HL-60 (cell line): Measurements from ENCODE around the gene GMDS.

Experiments used
- DNase-seq, 2 experiments: peaks; one replicate each; pipeline ENCODE4 v3.0.0-alpha.2; 2010 to 2020; ENCODE audit warnings: low read depth in 1 of 2, low spot score in 1 of 2
- H3K27ac ChIP-seq: fragments of 250-450 bp; sonication (Bioruptor Pico); replicated peaks from 2 replicates; pipeline ENCODE4 v1.5.1; 2020; ENCODE audit warnings: mild to moderate bottlenecking, moderate library complexity
- H3K27me3 ChIP-seq: fragments of 250-450 bp; sonication (Bioruptor Pico); 2 replicates; pipeline ENCODE4 v1.5.1; 2021; ENCODE audit warnings: mild to moderate bottlenecking, moderate library complexity; ENCODE audit not compliant: insufficient read depth, poor library complexity, severe bottlenecking
- H3K4me3 ChIP-seq: replicated peaks from 2 replicates; pipeline ENCODE4 v1.5.1; 2011; ENCODE audit warnings: mild to moderate bottlenecking, control low read depth, low read length; ENCODE audit not compliant: insufficient read depth
- GABPA ChIP-seq: IDR thresholded peaks from 2 replicates; pipeline ENCODE4 v1.6.1; 2012; ENCODE audit warnings: low read depth
- POLR2AphosphoS5 ChIP-seq: IDR thresholded peaks from 2 replicates; pipeline ENCODE4 v1.6.1; 2012; ENCODE audit warnings: low read depth
- SPI1 ChIP-seq: IDR thresholded peaks from 2 replicates; pipeline ENCODE4 v1.6.1; 2012; ENCODE audit warnings: low read depth, mild to moderate bottlenecking, borderline replicate concordance
- TF ChIP-seq, protein P1 (sequence below): IDR thresholded peaks from 2 replicates; pipeline ENCODE4 v1.6.1; 2012; ENCODE audit warnings: low read depth; ENCODE audit not compliant: insufficient replicate concordance
- TF ChIP-seq, protein P2 (sequence below): IDR thresholded peaks from one replicate; pipeline ENCODE4 v1.5.1; 2011; ENCODE audit warnings: low read length, control low read depth, inconsistent platforms; ENCODE audit not compliant: insufficient read depth

GMDS gene

DNA sequence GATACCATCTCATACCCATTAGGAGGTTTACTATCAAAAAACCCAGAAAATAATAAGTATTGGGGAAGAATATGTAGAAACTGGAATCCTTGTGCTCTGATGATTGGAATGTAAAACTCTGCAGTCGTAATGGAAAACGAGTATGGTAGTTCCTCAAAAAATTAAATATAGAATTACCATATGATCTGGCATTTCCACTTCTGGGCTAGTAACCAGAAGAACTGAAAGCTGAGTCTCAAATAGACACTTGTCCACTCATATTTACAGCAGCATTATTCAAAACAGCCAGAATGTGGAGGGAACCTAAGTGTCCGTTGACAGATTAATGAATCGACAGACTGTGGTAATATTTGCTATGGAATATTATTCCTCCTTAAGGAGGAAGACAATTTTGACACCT, 591.4 kb downstream of the GMDS start:
- Histone ChIP-seq H3K27ac (no peak overlapping the region), H3K4me3 (no peak overlapping the region), H3K27me3 (no peaks in the 10 kb centered on the region)
- no peak for TF ChIP-seq POLR2AphosphoS5
- TF ChIP-seq GABPA, result no peak
- TF ChIP-seq SPI1, result no peak
- TF ChIP-seq, protein P1, sequence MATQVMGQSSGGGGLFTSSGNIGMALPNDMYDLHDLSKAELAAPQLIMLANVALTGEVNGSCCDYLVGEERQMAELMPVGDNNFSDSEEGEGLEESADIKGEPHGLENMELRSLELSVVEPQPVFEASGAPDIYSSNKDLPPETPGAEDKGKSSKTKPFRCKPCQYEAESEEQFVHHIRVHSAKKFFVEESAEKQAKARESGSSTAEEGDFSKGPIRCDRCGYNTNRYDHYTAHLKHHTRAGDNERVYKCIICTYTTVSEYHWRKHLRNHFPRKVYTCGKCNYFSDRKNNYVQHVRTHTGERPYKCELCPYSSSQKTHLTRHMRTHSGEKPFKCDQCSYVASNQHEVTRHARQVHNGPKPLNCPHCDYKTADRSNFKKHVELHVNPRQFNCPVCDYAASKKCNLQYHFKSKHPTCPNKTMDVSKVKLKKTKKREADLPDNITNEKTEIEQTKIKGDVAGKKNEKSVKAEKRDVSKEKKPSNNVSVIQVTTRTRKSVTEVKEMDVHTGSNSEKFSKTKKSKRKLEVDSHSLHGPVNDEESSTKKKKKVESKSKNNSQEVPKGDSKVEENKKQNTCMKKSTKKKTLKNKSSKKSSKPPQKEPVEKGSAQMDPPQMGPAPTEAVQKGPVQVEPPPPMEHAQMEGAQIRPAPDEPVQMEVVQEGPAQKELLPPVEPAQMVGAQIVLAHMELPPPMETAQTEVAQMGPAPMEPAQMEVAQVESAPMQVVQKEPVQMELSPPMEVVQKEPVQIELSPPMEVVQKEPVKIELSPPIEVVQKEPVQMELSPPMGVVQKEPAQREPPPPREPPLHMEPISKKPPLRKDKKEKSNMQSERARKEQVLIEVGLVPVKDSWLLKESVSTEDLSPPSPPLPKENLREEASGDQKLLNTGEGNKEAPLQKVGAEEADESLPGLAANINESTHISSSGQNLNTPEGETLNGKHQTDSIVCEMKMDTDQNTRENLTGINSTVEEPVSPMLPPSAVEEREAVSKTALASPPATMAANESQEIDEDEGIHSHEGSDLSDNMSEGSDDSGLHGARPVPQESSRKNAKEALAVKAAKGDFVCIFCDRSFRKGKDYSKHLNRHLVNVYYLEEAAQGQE, result no peak
- TF ChIP-seq, protein P2, sequence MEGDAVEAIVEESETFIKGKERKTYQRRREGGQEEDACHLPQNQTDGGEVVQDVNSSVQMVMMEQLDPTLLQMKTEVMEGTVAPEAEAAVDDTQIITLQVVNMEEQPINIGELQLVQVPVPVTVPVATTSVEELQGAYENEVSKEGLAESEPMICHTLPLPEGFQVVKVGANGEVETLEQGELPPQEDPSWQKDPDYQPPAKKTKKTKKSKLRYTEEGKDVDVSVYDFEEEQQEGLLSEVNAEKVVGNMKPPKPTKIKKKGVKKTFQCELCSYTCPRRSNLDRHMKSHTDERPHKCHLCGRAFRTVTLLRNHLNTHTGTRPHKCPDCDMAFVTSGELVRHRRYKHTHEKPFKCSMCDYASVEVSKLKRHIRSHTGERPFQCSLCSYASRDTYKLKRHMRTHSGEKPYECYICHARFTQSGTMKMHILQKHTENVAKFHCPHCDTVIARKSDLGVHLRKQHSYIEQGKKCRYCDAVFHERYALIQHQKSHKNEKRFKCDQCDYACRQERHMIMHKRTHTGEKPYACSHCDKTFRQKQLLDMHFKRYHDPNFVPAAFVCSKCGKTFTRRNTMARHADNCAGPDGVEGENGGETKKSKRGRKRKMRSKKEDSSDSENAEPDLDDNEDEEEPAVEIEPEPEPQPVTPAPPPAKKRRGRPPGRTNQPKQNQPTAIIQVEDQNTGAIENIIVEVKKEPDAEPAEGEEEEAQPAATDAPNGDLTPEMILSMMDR, result no peak
- DNase-seq, result no peak

DNA sequence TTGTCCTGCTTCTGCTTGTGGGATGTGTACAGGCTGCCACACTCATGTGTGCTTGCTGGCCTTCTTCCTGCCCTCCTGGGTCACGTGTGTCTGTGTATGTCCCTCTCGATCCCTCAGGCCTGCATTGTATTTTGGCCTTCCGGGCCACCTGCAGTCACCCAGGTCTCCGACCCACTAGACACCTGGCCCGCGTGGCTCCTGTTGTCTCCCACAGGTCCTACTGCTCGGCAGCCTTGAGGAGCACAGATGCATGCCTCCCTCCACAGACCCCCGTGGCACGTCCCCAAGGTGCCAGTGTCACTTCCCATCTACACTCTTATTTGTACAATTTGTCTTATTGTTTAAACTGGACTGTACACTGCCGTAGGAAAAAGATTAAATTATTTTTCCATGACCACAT, 592.6 kb downstream of the GMDS start:
- no peaks in the 10 kb centered on the region for H3K27me3 ChIP-seq
- no peak overlapping the region for H3K27ac ChIP-seq
- no peak for DNase-seq
- TF ChIP-seq, protein P2, result no peak
- TF ChIP-seq POLR2AphosphoS5, result no peak
- no peak overlapping the region for H3K4me3 ChIP-seq

DNA sequence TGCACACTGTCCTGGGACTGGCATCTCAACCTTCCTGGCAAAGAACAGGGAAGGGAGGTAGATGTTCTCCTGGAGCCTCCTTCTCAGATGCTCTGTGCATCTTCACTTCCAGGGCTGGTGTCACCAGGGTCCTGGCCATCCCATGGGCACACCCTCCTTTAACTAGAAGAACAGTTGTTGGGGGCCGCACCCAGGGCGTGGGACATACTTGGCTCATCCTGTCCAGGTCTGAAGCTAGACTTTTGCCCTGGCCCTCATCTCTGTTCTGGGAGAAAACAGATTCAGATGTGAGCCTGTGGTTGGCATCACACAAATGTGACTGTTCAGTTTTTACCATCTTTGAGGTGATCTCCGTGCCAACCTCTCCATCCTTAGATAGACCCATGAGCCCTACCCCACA, 594.0 kb downstream of the GMDS start:
- H3K27ac ChIP-seq, result no peak overlapping the region
- H3K27me3 ChIP-seq, result no peaks in the 10 kb centered on the region
- TF ChIP-seq, protein P2, result no peak
- TF ChIP-seq SPI1 (no peak), POLR2AphosphoS5 (no peak), GABPA (no peak)
- TF ChIP-seq, protein P1, result no peak
- H3K4me3 ChIP-seq, result no peak overlapping the region
- no peak for DNase-seq

DNA sequence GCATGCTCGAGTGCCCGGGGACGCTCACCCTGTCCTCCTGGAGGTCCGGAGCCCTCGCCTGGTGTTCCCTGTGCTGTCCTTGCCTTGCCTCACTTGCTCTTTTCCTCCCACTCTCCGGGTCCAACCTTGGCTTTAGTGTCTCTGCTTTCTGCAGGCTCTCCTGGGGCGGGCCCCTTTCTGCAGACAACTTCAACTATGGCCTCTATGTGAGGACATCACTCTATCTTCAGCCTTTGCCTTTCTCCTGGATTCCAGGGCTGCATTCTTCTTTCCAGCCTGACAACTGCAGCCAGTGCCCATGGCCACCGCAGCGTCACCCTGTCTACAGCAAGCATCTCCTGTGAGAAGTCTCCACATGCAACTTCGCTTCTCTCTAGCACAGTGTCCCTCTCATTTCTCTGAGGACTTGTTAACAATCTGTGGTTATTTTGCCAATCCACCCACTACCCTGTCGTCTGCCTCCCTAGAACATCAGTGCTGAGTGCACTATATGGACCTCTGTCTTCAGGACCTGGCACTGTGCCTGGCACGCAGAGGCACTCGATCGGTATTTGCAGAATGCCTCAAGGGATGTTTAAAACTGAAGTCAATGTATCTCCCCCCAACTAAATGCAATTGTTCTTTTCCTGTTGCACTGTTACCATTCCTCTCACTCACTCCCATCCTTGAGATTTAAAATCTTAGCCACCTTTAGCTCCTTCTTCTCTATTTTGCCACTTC, 599.8 kb downstream of the GMDS start:
- TF ChIP-seq, protein P1, result no peak
- TF ChIP-seq, protein P2, result no peak
- TF ChIP-seq POLR2AphosphoS5 (no peak), SPI1 (no peak), GABPA (no peak)
- Histone ChIP-seq H3K4me3 (no peak overlapping the region), H3K27ac (no peak overlapping the region), H3K27me3 (no peaks in the 10 kb centered on the region)
- DNase-seq, result no peak
